NK-92 treated with Interleukin-12 subunit alpha and Interleukin-12 subunit beta, amount 100 ng/mL, for 24 hours (cell line): Measurements from ENCODE around the gene SMNDC1.
A peak's percentile ranks its signal among the peaks of the same experiment; 100 is the strongest.

Experiments used
- DNase-seq: peaks from one replicate; lab custom pipeline; 2025; lab: John Stamatoyannopoulos, UW

Gene SMNDC1

GRCh38 chr10:110327262-110327914 is 22.7 kb upstream of the SMNDC1 start:
- DNase-seq, result no peak

GRCh38 chr10:110326351-110327032 is 21.8 kb upstream of the SMNDC1 start:
- DNase-seq, result no peak

- DNase-seq, result no peak
Measured at GRCh38 chr10:110324805-110325280, 20.1 kb upstream of the SMNDC1 start.

- DNase-seq, result no peak
Measured at GRCh38 chr10:110324201-110324804, 19.6 kb upstream of the SMNDC1 start.

GRCh38 chr10:110323503-110323902 is 18.8 kb upstream of the SMNDC1 start:
- DNase-seq, result no peak

GRCh38 chr10:110321869-110322620 is 17.3 kb upstream of the SMNDC1 start:
- no peak for DNase-seq

- no peak for DNase-seq
Measured at GRCh38 chr10:110317866-110318850, 13.4 kb upstream of the SMNDC1 start.

GRCh38 chr10:110313674-110314073 is 9.0 kb upstream of the SMNDC1 start:
- no peak for DNase-seq

GRCh38 chr10:110312206-110312605 is 7.5 kb upstream of the SMNDC1 start:
- no peak for DNase-seq

- DNase-seq, result peak; percentile 45
Measured at GRCh38 chr10:110311357-110311949, 6.7 kb upstream of the SMNDC1 start.

GRCh38 chr10:110310741-110311140 is 6.0 kb upstream of the SMNDC1 start:
- no peak for DNase-seq

- no peak for DNase-seq
Measured at GRCh38 chr10:110307805-110308204, 3.1 kb upstream of the SMNDC1 start.

- no peak for DNase-seq
Measured at GRCh38 chr10:110306452-110306768, 1.7 kb upstream of the SMNDC1 start.

GRCh38 chr10:110305767-110306451 is 1.2 kb upstream of the SMNDC1 start:
- no peak for DNase-seq

- no peak for DNase-seq
Measured at GRCh38 chr10:110304394-110304779, 333 bp downstream of the SMNDC1 start.

GRCh38 chr10:110303681-110304080 is 1.0 kb downstream of the SMNDC1 start:
- DNase-seq, result no peak

GRCh38 chr10:110300486-110300986 is 4.2 kb downstream of the SMNDC1 start:
- DNase-seq, result no peak

- no peak for DNase-seq
Measured at GRCh38 chr10:110296966-110297365, 7.8 kb downstream of the SMNDC1 start.

- no peak for DNase-seq
Measured at GRCh38 chr10:110286841-110287240, 17.9 kb downstream of the SMNDC1 start.

GRCh38 chr10:110285501-110285900 is 19.2 kb downstream of the SMNDC1 start:
- DNase-seq, result no peak
